ENCODE results near the gene MEIS3. TPM values are rescaled to one million over a fixed set of nuclear protein-coding genes. Genes with fewer than 3 reads are reported as not detected.
"Not testable (repeated sequence)": the region's sequence is repeated elsewhere in the genome, so short reads cannot be mapped to it uniquely, and the experiment has no call there.

MEIS3 gene
- total RNA-seq, 2 donors from 2014 or later = 5.6 to 7.0 TPM

- intact Hi-C loops (cut with DNase I) = no loop called here
- DNase-seq (no peak), ATAC-seq (no peak)
These were observed 43.4 kb downstream of the MEIS3 start for GRCh38 chr19:47375694-47376588.

GRCh38 chr19:47374876-47375693, 44.2 kb downstream of the MEIS3 start:
- ATAC-seq = no peak
- intact Hi-C loops (cut with DNase I) = no loop called here
- DNase-seq = no peak

- intact Hi-C loops (cut with DNase I) = no loop called here
- no peak for ATAC-seq
- DNase-seq = no peak
These were observed 45.8 kb downstream of the MEIS3 start for GRCh38 chr19:47373246-47374240.

DNA sequence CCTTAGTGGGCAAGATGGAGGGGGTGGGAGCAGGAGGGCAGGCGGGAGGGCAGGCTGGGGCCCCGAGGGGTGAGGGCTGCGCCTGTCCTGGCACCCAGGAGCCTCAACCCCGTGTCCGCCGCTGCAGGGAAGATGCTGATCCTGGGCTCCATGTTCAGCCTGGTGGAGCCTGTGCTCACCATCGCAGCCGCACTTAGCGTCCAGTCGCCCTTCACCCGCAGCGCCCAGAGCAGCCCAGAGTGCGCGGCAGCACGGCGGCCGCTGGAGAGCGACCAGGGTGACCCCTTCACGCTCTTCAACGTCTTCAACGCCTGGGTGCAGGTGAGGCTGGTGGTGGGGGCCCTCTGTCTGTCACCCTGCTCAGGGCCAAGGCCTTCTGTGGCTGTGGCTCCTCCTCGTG, 46.7 kb downstream of the MEIS3 start:
- ATAC-seq (no peak), DNase-seq (no peak)
- intact Hi-C loops (cut with DNase I) = no loop called here

DNA sequence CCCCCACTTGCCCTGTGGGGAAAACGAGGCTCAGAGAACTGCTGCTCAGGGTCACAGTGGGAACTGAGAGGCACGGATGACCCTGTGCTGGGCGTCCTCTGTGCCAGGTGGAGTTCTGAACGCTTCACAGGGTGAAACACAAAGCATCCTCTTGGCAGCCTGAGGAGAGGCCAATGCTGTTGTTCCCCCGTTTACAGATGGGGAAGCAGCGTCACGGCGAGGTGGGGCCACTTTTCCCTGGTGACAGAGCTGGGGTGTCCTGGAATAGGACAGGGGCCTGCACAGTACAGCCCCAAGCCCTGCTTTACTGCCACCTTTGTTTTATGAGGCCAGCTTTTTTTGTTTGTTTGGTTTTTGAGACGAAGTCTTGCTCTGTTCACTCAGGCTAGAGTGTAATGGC, 48.1 kb downstream of the MEIS3 start:
- intact Hi-C loops (cut with DNase I) = no loop called here
- DNase-seq (no peak), ATAC-seq (no peak)

DNA sequence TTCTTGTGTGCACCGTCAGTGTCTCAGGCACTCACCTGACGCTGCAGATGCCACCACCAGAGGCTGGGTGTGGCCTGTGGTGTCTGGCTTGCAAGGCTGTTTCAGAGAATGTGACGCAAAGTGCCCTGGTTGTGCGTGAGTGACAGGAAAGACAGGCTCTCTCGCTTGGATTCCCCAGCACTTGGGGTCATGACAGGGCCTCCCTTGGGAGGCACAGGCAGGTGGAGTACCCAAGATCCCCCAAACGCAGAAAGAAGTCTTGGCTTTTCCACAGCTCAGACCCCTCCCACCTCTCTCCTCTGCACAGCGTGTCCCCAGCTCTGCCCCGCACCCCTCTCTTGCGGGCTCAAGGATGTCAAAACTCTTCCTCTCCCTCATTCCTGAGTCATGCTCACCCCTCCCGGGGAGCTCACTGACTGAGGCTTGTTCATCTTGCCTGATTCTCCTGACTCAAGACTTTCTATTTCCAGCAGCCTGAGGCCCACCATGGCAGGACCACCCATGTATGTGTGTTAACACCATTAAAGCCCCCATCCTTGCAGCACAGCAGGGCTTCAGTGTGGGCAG, 49.2 kb downstream of the MEIS3 start:
- intact Hi-C loops (cut with DNase I) = no loop called here
- DNase-seq (no peak), ATAC-seq (peak in 1 of 2 donors; percentile 49)

GRCh38 chr19:47365455-47365854, 53.9 kb downstream of the MEIS3 start:
- ATAC-seq; DNase-seq; intact Hi-C loops (cut with DNase I): not testable (repeated sequence)

GRCh38 chr19:47363758-47364531, 55.4 kb downstream of the MEIS3 start:
- DNase-seq (no peak), ATAC-seq (peak in 1 of 2 donors; percentile 24)
- intact Hi-C loops (cut with DNase I) = no loop called here

GRCh38 chr19:47362321-47362720, 57.0 kb downstream of the MEIS3 start:
- intact Hi-C loops (cut with DNase I) = no loop called here
- ATAC-seq (no peak), DNase-seq (no peak)

GRCh38 chr19:47358936-47359335, 60.4 kb downstream of the MEIS3 start:
- intact Hi-C loops (cut with DNase I) = no loop called here
- DNase-seq (no peak), ATAC-seq (no peak)

DNA sequence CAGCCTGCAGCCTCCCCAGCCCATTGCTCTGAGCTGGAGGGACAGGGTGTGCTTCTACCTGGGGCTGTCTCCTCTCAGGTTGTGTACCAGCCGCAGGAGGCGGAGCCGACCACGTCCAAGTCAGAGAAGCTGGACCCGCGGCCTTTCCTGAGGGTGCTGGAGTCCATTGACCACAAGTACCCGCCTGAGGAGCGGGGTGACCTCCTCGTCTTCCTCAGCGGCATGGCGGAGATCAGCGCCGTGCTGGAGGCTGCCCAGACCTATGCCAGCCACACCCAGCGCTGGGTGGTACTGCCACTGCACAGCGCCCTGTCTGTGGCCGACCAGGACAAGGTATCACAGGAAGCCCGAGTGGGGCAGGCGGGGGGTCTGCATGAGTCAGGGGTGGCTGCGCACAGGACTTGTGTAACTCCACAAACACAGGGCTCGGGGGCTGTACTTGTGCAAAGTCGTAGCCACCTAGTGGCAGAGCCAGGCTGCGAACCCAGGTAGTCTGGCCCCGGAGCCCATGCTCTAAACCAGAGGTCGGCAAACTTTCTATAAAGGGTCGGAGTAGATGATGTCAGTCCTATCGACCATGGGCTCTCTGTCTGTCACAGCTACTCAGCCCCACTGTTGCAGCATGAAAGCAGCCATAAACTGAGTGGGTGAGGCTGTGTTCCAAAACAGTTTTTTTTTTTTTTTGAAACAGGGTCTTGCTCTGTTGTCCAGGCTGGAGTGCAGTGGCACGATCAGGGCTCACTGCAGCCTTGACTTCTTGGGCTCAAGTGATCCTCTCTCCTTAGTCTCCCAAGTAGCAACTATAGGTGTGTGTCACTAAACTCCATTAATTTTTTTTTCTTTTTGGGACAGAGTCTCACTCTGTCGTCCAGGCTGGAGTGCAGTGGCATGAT, 61.3 kb downstream of the MEIS3 start:
- intact Hi-C loops (cut with DNase I) = no loop called here
- no peak for DNase-seq
- no peak for ATAC-seq

- no peak for DNase-seq
- intact Hi-C loops (cut with DNase I) = no loop called here
- ATAC-seq = no peak
These were observed 62.4 kb downstream of the MEIS3 start for GRCh38 chr19:47356900-47357299.

DNA sequence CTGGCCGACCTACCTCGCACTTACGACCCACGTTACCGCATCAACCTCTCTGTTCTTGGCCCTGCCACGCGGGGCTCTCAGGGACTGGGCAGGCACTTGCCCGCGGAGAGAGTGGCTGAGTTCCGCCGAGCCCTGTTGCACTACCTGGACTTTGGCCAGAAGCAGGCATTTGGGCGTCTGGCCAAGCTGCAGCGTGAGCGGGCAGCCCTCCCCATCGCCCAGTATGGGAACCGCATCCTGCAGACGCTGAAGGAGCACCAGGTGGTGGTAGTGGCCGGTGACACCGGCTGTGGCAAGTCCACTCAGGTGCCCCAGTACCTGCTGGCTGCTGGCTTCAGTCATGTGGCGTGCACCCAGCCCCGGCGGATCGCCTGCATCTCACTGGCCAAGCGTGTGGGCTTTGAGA, 66.0 kb downstream of the MEIS3 start:
- intact Hi-C loops (cut with DNase I) = no loop called here
- no peak for DNase-seq
- no peak for ATAC-seq

Measured in left cardiac atrium (tissue), 4 donors.